SU-DHL-6 (cell line): Measurements from ENCODE around the gene RALBP1.

Experiments used
- H2AFZ ChIP-seq: fragments of 200-600 bp; sonication (generic); 2 replicates; pipeline ENCODE4 v1.6.1; 2014; ENCODE audit warnings: low read depth, mild to moderate bottlenecking, moderate library complexity, mixed read lengths, antibody characterized with exemption, low read length; ENCODE audit not compliant: severe bottlenecking
- H3F3A ChIP-seq: fragments of 200-600 bp; shearing (Covaris generic); 2 replicates; pipeline ENCODE4 v1.6.0; 2016; ENCODE audit warnings: antibody characterized with exemption, mild to moderate bottlenecking; ENCODE audit not compliant: insufficient read depth
- H3K27ac ChIP-seq: fragments of 200-600 bp; sonication (generic); 2 replicates; pipeline ENCODE4 v1.5.1; 2016; ENCODE audit warnings: low read depth, mild to moderate bottlenecking, low read length, moderate library complexity, mixed read lengths
- H3K27me3 ChIP-seq: fragments of 200-600 bp; sonication (generic), shearing (Covaris generic); 2 replicates; pipeline ENCODE4 v1.6.0; 2014; ENCODE audit warnings: mild to moderate bottlenecking, low read length
- H3K36me3 ChIP-seq: fragments of 200-600 bp; sonication (generic); 2 replicates; pipeline ENCODE4 v1.6.1; 2014; ENCODE audit warnings: mild to moderate bottlenecking, low read length, mixed read lengths
- H3K4me2 ChIP-seq: fragments of 300-600, 200-600 bp; shearing (Covaris generic), sonication (generic); 2 replicates; pipeline ENCODE4 v1.6.0; 2014; ENCODE audit warnings: low read length, low read depth, mild to moderate bottlenecking; ENCODE audit not compliant: poor library complexity, severe bottlenecking
- H3K4me3 ChIP-seq: fragments of 200-600 bp; sonication (generic); 2 replicates; pipeline ENCODE4 v1.5.1; 2014; ENCODE audit warnings: antibody characterized with exemption, low read length, mild to moderate bottlenecking, mixed read lengths; ENCODE audit not compliant: insufficient read depth, poor library complexity, severe bottlenecking
- H3K79me2 ChIP-seq: fragments of 200-600 bp; sonication (generic); 2 replicates; pipeline ENCODE4 v1.6.1; 2014; ENCODE audit warnings: mild to moderate bottlenecking, low read length, moderate library complexity; ENCODE audit not compliant: insufficient read depth
- H3K9ac ChIP-seq: fragments of 200-600 bp; sonication (generic); 2 replicates; pipeline ENCODE4 v1.7.0; 2014; ENCODE audit warnings: mild to moderate bottlenecking, low read length
- H3K9me2 ChIP-seq: fragments of 200-600 bp; sonication (generic); replicated peaks from 2 replicates; pipeline ENCODE4 v1.6.1; 2014; ENCODE audit warnings: low read length; ENCODE audit not compliant: insufficient read depth
- H3K9me3 ChIP-seq: fragments of 200-600 bp; sonication (generic); 2 replicates; pipeline ENCODE4 v1.6.1; 2014; ENCODE audit warnings: low read length, mixed read lengths; ENCODE audit not compliant: insufficient read depth
- H4K20me1 ChIP-seq: fragments of 200-600 bp; sonication (generic); 2 replicates; pipeline ENCODE4 v1.6.1; 2014; ENCODE audit warnings: low read depth, mild to moderate bottlenecking, antibody characterized with exemption, low read length, moderate library complexity, mixed read lengths
- CTCF ChIP-seq: fragments of 200-600 bp; sonication (generic); IDR thresholded peaks from one replicate; pipeline ENCODE4 v1.5.1; 2017; ENCODE audit warnings: antibody characterized with exemption, mild to moderate bottlenecking, low read length, moderate library complexity; ENCODE audit not compliant: insufficient read depth, poor library complexity, severe bottlenecking
- EZH2phosphoT487 ChIP-seq: fragments of 200-600 bp; sonication (generic), shearing (Covaris generic); conservative IDR thresholded peaks from 2 replicates; pipeline ENCODE4 v1.6.1; 2018; ENCODE audit warnings: mild to moderate bottlenecking, antibody characterized with exemption, low read length, moderate library complexity, mixed read lengths

The RALBP1 gene

GRCh38 chr18:9563331-9563730 lies 88.0 kb downstream of the RALBP1 start:
- Histone ChIP-seq H3K9me3 (no peaks in the 10 kb centered on the region), H3K4me3 (no peak overlapping the region), H4K20me1 (no peaks in the 10 kb centered on the region), H3K79me2 (no peaks in the 10 kb centered on the region), H3K36me3 (peaks cover 4% of the 10 kb centered on the region; the same call in 1 of the 2 replicates), H3K9ac (no peak overlapping the region), H3K4me2 (no peak overlapping the region), H3K27ac (no peak overlapping the region), H2AFZ (no peak overlapping the region), H3K9me2 (no peaks in the 10 kb centered on the region), H3K27me3 (no peaks in the 10 kb centered on the region), H3F3A (no peaks in the 10 kb centered on the region)
- TF ChIP-seq EZH2phosphoT487 (no peak), CTCF (no peak)

GRCh38 chr18:9565407-9565806 lies 90.1 kb downstream of the RALBP1 start:
- H2AFZ ChIP-seq: no peak overlapping the region
- peaks cover 12% of the 10 kb centered on the region; the same call in 1 of the 2 replicates for H3K36me3 ChIP-seq
- H3K9ac ChIP-seq: no peak overlapping the region
- no peak overlapping the region for H3K27ac ChIP-seq
- no peaks in the 10 kb centered on the region for H3K79me2 ChIP-seq
- H3K27me3 ChIP-seq: no peaks in the 10 kb centered on the region
- H3K4me3 ChIP-seq: no peak overlapping the region
- no peak overlapping the region for H3K4me2 ChIP-seq
- no peaks in the 10 kb centered on the region for H3K9me2 ChIP-seq
- H4K20me1 ChIP-seq: no peaks in the 10 kb centered on the region
- no peaks in the 10 kb centered on the region for H3K9me3 ChIP-seq
- no peak for TF ChIP-seq CTCF
- no peak for TF ChIP-seq EZH2phosphoT487
- no peaks in the 10 kb centered on the region for H3F3A ChIP-seq

GRCh38 chr18:9568186-9568585 lies 92.9 kb downstream of the RALBP1 start:
- H3K9ac ChIP-seq: no peak overlapping the region
- peaks cover 12% of the 10 kb centered on the region; the same call in 1 of the 2 replicates for H3K36me3 ChIP-seq

More at GRCh38 chr18:9568186-9568585, 92.9 kb downstream of the RALBP1 start:
- Histone ChIP-seq H3K4me3 (no peak overlapping the region), H3K9me3 (no peaks in the 10 kb centered on the region), H3K4me2 (no peak overlapping the region), H3K9me2 (no peaks in the 10 kb centered on the region), H4K20me1 (no peaks in the 10 kb centered on the region), H3F3A (no peaks in the 10 kb centered on the region), H2AFZ (no peak overlapping the region), H3K79me2 (no peaks in the 10 kb centered on the region), H3K27ac (no peak overlapping the region), H3K27me3 (no peaks in the 10 kb centered on the region)
- no peak for TF ChIP-seq EZH2phosphoT487
- TF ChIP-seq CTCF: no peak
